WTC11 (cell line): ENCODE data around the gene DCD. TPM values are rescaled to one million over a fixed set of nuclear protein-coding genes. Genes with fewer than 3 reads are reported as not detected.

Experiments used
- ATAC-seq: fragments of 200-7000 bp; cut with Tn5 transposase; 2 replicates; pipeline ENCODE4 v1.10.0; 2021; ENCODE audit warnings: mild to moderate bottlenecking, moderate library complexity
- CTCF ChIA-PET: fragments of 300-600 bp; sonication (Branson Sonifier 250); formaldehyde crosslinking; loops from one replicate; lab custom pipeline; 2021; ENCODE audit warnings: antibody characterized with exemption; lab: Charles Lee
- POLR2A ChIA-PET: fragments of 350-600 bp; sonication (Branson Sonifier 250); formaldehyde crosslinking; loops from one replicate; lab custom pipeline; 2021; ENCODE audit warnings: antibody characterized with exemption; lab: Charles Lee
- DNase-seq: peaks from one replicate; pipeline ENCODE4 v3.0.0; 2021; ENCODE audit warnings: low spot score
- H3K27ac Mint-ChIP-seq: 2 replicates; pipeline ENCODE4 v1.8.0; 2021; ENCODE audit warnings: mixed read lengths
- H3K27me3 Mint-ChIP-seq: 2 replicates; pipeline ENCODE4 v1.8.0; 2021; ENCODE audit warnings: low read depth, mild to moderate bottlenecking, moderate library complexity, mixed read lengths
- H3K36me3 Mint-ChIP-seq: 2 replicates; pipeline ENCODE4 v1.8.0; 2021; ENCODE audit warnings: mixed read lengths
- H3K4me1 Mint-ChIP-seq: 2 replicates; pipeline ENCODE4 v1.8.0; 2022; ENCODE audit warnings: mixed read lengths
- H3K4me3 Mint-ChIP-seq: 2 replicates; pipeline ENCODE4 v1.8.0; 2021; ENCODE audit warnings: mild to moderate bottlenecking, moderate library complexity, mixed read lengths
- H3K9me3 Mint-ChIP-seq: 2 replicates; pipeline ENCODE4 v1.8.0; 2021; ENCODE audit warnings: mixed read lengths
- AFF4 ChIP-seq: sonication (generic); formaldehyde crosslinking; IDR thresholded peaks from 2 replicates; pipeline ENCODE4 v1.8.1; 2023; ENCODE audit warnings: mild to moderate bottlenecking, missing genetic modification reagents, borderline replicate concordance
- ATF3 ChIP-seq: sonication (generic); formaldehyde crosslinking; conservative IDR thresholded peaks from 2 replicates; pipeline ENCODE4 v1.8.1; 2022; ENCODE audit warnings: mild to moderate bottlenecking, missing genetic modification reagents
- ATF6 ChIP-seq: sonication (generic); formaldehyde crosslinking; IDR thresholded peaks from 2 replicates; pipeline ENCODE4 v1.8.1; 2023; ENCODE audit warnings: mild to moderate bottlenecking, missing genetic modification reagents
- CREM ChIP-seq: sonication (generic); formaldehyde crosslinking; IDR thresholded peaks from 2 replicates; pipeline ENCODE4 v1.8.1; 2022; ENCODE audit warnings: mild to moderate bottlenecking, missing genetic modification reagents, moderate library complexity
- E2F4 ChIP-seq: sonication (generic); formaldehyde crosslinking; IDR thresholded peaks from 2 replicates; pipeline ENCODE4 v1.8.1; 2022; ENCODE audit warnings: low read depth, mild to moderate bottlenecking, moderate library complexity, missing genetic modification reagents, borderline replicate concordance
- ETV6 ChIP-seq: sonication (generic); formaldehyde crosslinking; IDR thresholded peaks from 2 replicates; pipeline ENCODE4 v1.8.1; 2022; ENCODE audit warnings: mild to moderate bottlenecking, missing genetic modification reagents
- GABPB1 ChIP-seq: sonication (generic); formaldehyde crosslinking; IDR thresholded peaks from 2 replicates; pipeline ENCODE4 v1.8.1; 2023; ENCODE audit warnings: mild to moderate bottlenecking, missing genetic modification reagents
- GRHL2 ChIP-seq: fragments of 250-450 bp; sonication (Bioruptor Pico); IDR thresholded peaks from 2 replicates; pipeline ENCODE4 v1.8.0; 2022; ENCODE audit warnings: mild to moderate bottlenecking, moderate library complexity; ENCODE audit not compliant: insufficient replicate concordance, severe bottlenecking
- JAZF1 ChIP-seq: fragments of 250-450 bp; sonication (Bioruptor Pico); IDR thresholded peaks from 2 replicates; pipeline ENCODE4 v1.9.0; 2021; ENCODE audit warnings: moderate library complexity, mild to moderate bottlenecking, inconsistent platforms
- NFE2L1 ChIP-seq: sonication (generic); formaldehyde crosslinking; IDR thresholded peaks from 2 replicates; pipeline ENCODE4 v1.8.1; 2023; ENCODE audit warnings: missing genetic modification reagents
- NR1H2 ChIP-seq: sonication (generic); formaldehyde crosslinking; IDR thresholded peaks from 2 replicates; pipeline ENCODE4 v1.9.0; 2021; ENCODE audit warnings: mild to moderate bottlenecking, moderate library complexity, missing genetic modification reagents
- RELA ChIP-seq: sonication (generic); formaldehyde crosslinking; IDR thresholded peaks from 2 replicates; pipeline ENCODE4 v1.8.1; 2022; ENCODE audit warnings: missing genetic modification reagents, mild to moderate bottlenecking, borderline replicate concordance
- RORB ChIP-seq: fragments of 250-450 bp; sonication (Bioruptor Pico); IDR thresholded peaks from 2 replicates; pipeline ENCODE4 v1.9.0; 2021; ENCODE audit warnings: mild to moderate bottlenecking
- SP1 ChIP-seq: sonication (generic); formaldehyde crosslinking; conservative IDR thresholded peaks from 2 replicates; pipeline ENCODE4 v1.8.1; 2022; ENCODE audit warnings: missing genetic modification reagents
- STAT6 ChIP-seq: sonication (generic); formaldehyde crosslinking; conservative IDR thresholded peaks from 2 replicates; pipeline ENCODE4 v1.8.1; 2023; ENCODE audit warnings: mild to moderate bottlenecking, low read depth, missing genetic modification reagents, moderate library complexity
- TP53 ChIP-seq: sonication (generic); formaldehyde crosslinking; IDR thresholded peaks from 2 replicates; pipeline ENCODE4 v1.8.1; 2023; ENCODE audit warnings: mild to moderate bottlenecking, missing genetic modification reagents
- ZNF219 ChIP-seq: sonication (generic); formaldehyde crosslinking; IDR thresholded peaks from 2 replicates; pipeline ENCODE4 v1.8.0; 2023; ENCODE audit warnings: missing genetic modification reagents, mild to moderate bottlenecking, borderline replicate concordance
- ZNF317 ChIP-seq: sonication (generic); formaldehyde crosslinking; IDR thresholded peaks from 2 replicates; pipeline ENCODE4 v1.8.1; 2023; ENCODE audit warnings: low read depth, mild to moderate bottlenecking, moderate library complexity, missing genetic modification reagents, borderline replicate concordance
- ZNF396 ChIP-seq: fragments of 250-450 bp; sonication (Bioruptor Pico); IDR thresholded peaks from 2 replicates; pipeline ENCODE4 v1.8.0; 2021; ENCODE audit warnings: mild to moderate bottlenecking, moderate library complexity, borderline replicate concordance
- total RNA-seq: library from RNA; stranded (reverse); gene quantifications from 3 replicates; pipeline ENCODE4 v1.2.3, GENCODE V29; 2021

DCD gene
- total RNA-seq, 1 experiment from 2014 or later: not detected

GRCh38 chr12:54622463-54623183, 25.5 kb downstream of the DCD start:
- TF ChIP-seq ETV6 (CRISPR knock-in tag) (no peak), E2F4 (CRISPR knock-in tag) (no peak), RORB (no peak), ZNF396 (CRISPR knock-in tag) (no peak), RELA (CRISPR knock-in tag) (no peak), ATF6 (no peak), SP1 (CRISPR knock-in tag) (no peak), GRHL2 (CRISPR knock-in tag) (no peak), ZNF219 (CRISPR knock-in tag) (no peak), NFE2L1 (CRISPR knock-in tag) (no peak), ATF3 (no peak), GABPB1 (CRISPR knock-in tag) (no peak), TP53 (no peak), CREM (CRISPR knock-in tag) (no peak), JAZF1 (CRISPR knock-in tag) (no peak), ZNF317 (CRISPR knock-in tag) (no peak), AFF4 (no peak)
- Mint-ChIP-seq H3K27me3 (peaks cover 54% of the 10 kb centered on the region), H3K9me3 (peaks cover 19% of the 10 kb centered on the region), H3K4me1 (no peaks in the 10 kb centered on the region), H3K36me3 (peaks cover 12% of the 10 kb centered on the region), H3K27ac (no peak overlapping the region), H3K4me3 (no peak overlapping the region)
- ChIA-PET CTCF (interaction anchor here (0.6 to 2.8 kb wide), 11 partner anchors 10 to 223 kb away, joined by 3 to 10 read pairs (median 5); no protein-coding TSS in a partner anchor), POLR2A (interaction anchor here (0.6 kb wide), 1 partner anchor 24 kb away, joined by 3 read pairs; no protein-coding TSS in a partner anchor)
- DNase-seq (no peak), ATAC-seq (no peak)

GRCh38 chr12:54616933-54617680, 31.1 kb downstream of the DCD start:
- no peaks in the 10 kb centered on the region for H3K36me3 Mint-ChIP-seq
- ATAC-seq (no peak), DNase-seq (no peak)
- H3K9me3 Mint-ChIP-seq: no peaks in the 10 kb centered on the region
- CTCF ChIA-PET: interaction anchor here (1.1 kb wide), 1 partner anchor 107 kb away, joined by 3 read pairs; no protein-coding TSS in a partner anchor
- no peak overlapping the region for H3K4me3 Mint-ChIP-seq
- peaks cover 85% of the 10 kb centered on the region for H3K27me3 Mint-ChIP-seq
- H3K27ac Mint-ChIP-seq: no peak overlapping the region
- H3K4me1 Mint-ChIP-seq: no peaks in the 10 kb centered on the region
- POLR2A ChIA-PET: no interaction called here
- no peak for TF ChIP-seq AFF4
- no peak for TF ChIP-seq STAT6 (CRISPR knock-in tag)
- no peak for TF ChIP-seq NR1H2 (CRISPR knock-in tag)
- no peak for TF ChIP-seq JAZF1 (CRISPR knock-in tag)
